BJ (cell line): Measurements from ENCODE around the gene SLC34A3. TPM values are rescaled to one million over a fixed set of nuclear protein-coding genes. Genes with fewer than 3 reads are reported as not detected.

ENCODE experiments used
- CTCF ChIA-PET: fragments of 350-600 bp; formaldehyde crosslinking; extraction: SDS; loops from one replicate; lab custom pipeline; 2021; ENCODE audit warnings: antibody characterized with exemption, inconsistent platforms; lab: Yijun Ruan, JAX
- POLR2A ChIA-PET: fragments of 300-600 bp; sonication (Branson Sonifier 250); formaldehyde crosslinking; extraction: SDS; loops from one replicate; lab custom pipeline; 2021; ENCODE audit warnings: antibody characterized with exemption; lab: Charles Lee
- DNase-seq: peaks from one replicate; pipeline ENCODE4 v3.0.0-alpha.2; 2011; ENCODE audit warnings: low read depth
- H3K27me3 ChIP-seq: 2 replicates; pipeline ENCODE4 v1.6.0; 2011; ENCODE audit warnings: low read length; ENCODE audit not compliant: control insufficient read depth, insufficient read depth
- H3K36me3 ChIP-seq: 2 replicates; pipeline ENCODE4 v1.5.1; 2011; ENCODE audit warnings: low read length; ENCODE audit not compliant: control insufficient read depth, insufficient read depth
- H3K4me3 ChIP-seq: 2 replicates; pipeline ENCODE4 v1.5.1; 2011; ENCODE audit warnings: low read depth, mild to moderate bottlenecking, control low read depth, low read length
- CTCF ChIP-seq: IDR thresholded peaks from 2 replicates; pipeline ENCODE4 v1.5.1; 2011; ENCODE audit warnings: low read depth, mild to moderate bottlenecking, control low read depth, inconsistent platforms, low read length, moderate library complexity; ENCODE audit not compliant: insufficient read depth
- polyA plus RNA-seq: library from polyadenylated mRNA; depleted of rRNA; stranded (reverse); fragments of >200 nt; gene quantifications from 2 replicates; pipeline ENCODE4 v1.2.3, GENCODE V29; 2011

Gene SLC34A3
- polyA plus RNA-seq, 1 experiment, result not detected

- DNase-seq, result no peak
- CTCF ChIA-PET, result interaction anchor here (1.2 kb wide), 1 partner anchor 11 kb away, joined by 3 read pairs; no protein-coding TSS in a partner anchor
- POLR2A ChIA-PET, result no interaction called here
- Histone ChIP-seq H3K36me3 (peaks cover 18% of the 10 kb centered on the region), H3K4me3 (no peak overlapping the region), H3K27me3 (no peaks in the 10 kb centered on the region)
- no peak for TF ChIP-seq CTCF
Observed at GRCh38 chr9:137272241-137273094, 41.8 kb downstream of the SLC34A3 start.

GRCh38 chr9:137273095-137273490 lies 42.4 kb downstream of the SLC34A3 start:
- POLR2A ChIA-PET, result no interaction called here
- TF ChIP-seq CTCF, result no peak

GRCh38 chr9:137273611-137274320 lies 43.1 kb downstream of the SLC34A3 start:
- peaks cover 15% of the 10 kb centered on the region for H3K36me3 ChIP-seq
- H3K27me3 ChIP-seq, result no peaks in the 10 kb centered on the region
- ChIA-PET POLR2A (no interaction called here), CTCF (interaction anchor here (0.5 to 1.2 kb wide), 2 partner anchors 12 to 20 kb away, joined by 3 read pairs; no protein-coding TSS in a partner anchor)
- no peak for TF ChIP-seq CTCF
- DNase-seq, result no peak
- no peak overlapping the region for H3K4me3 ChIP-seq

More at GRCh38 chr9:137273095-137273490, 42.4 kb downstream of the SLC34A3 start:
- no peak for DNase-seq
- no peaks in the 10 kb centered on the region for H3K27me3 ChIP-seq
- no peak overlapping the region for H3K4me3 ChIP-seq
- peaks cover 16% of the 10 kb centered on the region for H3K36me3 ChIP-seq
- CTCF ChIA-PET, result interaction anchor here (1.2 kb wide), 1 partner anchor 11 kb away, joined by 3 read pairs; no protein-coding TSS in a partner anchor

GRCh38 chr9:137275203-137275587 lies 44.5 kb downstream of the SLC34A3 start:
- CTCF ChIA-PET, result no interaction called here
- Histone ChIP-seq H3K36me3 (peaks cover 25% of the 10 kb centered on the region), H3K4me3 (no peak overlapping the region), H3K27me3 (no peaks in the 10 kb centered on the region)
- POLR2A ChIA-PET, result no interaction called here
- TF ChIP-seq CTCF, result no peak
- no peak for DNase-seq
